ENCODE data around the gene PRICKLE3.

DNA sequence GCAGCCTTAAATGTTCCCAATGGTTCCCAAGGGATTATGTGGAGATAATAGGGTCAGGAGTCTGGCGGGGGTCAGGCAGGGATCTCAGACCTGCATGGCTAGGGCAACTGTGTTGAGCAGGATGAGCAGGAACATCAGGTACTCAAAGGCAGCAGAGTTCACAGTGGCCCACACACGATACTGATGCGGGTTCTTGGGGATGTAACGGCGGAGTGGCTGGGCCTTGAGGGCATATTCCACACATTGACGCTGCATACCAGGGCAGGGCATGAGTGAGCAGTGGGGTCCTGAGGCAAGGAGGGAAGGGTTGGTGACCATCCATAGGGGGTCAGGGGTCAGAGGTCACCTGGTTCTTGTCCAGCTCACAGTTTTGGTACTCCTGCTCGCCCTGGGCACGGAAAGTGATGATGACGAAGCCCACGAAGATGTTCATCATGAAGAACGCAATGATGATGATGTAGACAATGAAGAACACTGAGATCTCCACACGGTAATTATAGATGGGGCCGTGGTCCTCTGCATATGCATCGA is 28.9 kb upstream of the PRICKLE3 start:
- TF ChIP-seq, protein P1, sequence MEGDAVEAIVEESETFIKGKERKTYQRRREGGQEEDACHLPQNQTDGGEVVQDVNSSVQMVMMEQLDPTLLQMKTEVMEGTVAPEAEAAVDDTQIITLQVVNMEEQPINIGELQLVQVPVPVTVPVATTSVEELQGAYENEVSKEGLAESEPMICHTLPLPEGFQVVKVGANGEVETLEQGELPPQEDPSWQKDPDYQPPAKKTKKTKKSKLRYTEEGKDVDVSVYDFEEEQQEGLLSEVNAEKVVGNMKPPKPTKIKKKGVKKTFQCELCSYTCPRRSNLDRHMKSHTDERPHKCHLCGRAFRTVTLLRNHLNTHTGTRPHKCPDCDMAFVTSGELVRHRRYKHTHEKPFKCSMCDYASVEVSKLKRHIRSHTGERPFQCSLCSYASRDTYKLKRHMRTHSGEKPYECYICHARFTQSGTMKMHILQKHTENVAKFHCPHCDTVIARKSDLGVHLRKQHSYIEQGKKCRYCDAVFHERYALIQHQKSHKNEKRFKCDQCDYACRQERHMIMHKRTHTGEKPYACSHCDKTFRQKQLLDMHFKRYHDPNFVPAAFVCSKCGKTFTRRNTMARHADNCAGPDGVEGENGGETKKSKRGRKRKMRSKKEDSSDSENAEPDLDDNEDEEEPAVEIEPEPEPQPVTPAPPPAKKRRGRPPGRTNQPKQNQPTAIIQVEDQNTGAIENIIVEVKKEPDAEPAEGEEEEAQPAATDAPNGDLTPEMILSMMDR (IDR thresholded peaks at IDR 0.05): no peak
- no peak for TF ChIP-seq POLR2A (IDR thresholded peaks at IDR 0.05)
